ENCODE measurements around the gene APCDD1.
A peak's percentile ranks its signal among the peaks of the same experiment; 100 is the strongest.
"Not testable (repeated sequence)": the region's sequence is repeated elsewhere in the genome, so short reads cannot be mapped to it uniquely, and the experiment has no call there.

Gene APCDD1

DNA sequence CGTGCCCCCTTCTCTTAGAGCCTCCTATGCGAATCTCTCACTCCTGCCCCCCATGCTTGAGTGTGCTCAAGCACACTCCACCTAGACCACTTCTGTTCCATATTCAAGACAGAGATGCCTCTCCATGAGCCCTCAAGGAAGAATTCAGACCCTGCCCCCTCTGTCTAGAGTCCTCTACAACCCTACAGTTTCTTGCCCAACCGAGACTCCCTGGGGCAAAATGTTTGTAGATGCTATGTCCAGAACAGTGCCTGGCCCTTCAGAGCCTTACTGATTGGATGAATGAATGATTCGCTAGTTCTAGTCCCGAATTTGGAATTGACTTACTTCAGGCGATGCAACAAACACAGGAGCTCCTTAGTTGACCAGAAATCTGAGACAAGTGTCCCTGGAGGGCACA is 8.7 kb downstream of the APCDD1 start:
- DNase-seq (ENCODE audit: low spot score) = no peak

DNA sequence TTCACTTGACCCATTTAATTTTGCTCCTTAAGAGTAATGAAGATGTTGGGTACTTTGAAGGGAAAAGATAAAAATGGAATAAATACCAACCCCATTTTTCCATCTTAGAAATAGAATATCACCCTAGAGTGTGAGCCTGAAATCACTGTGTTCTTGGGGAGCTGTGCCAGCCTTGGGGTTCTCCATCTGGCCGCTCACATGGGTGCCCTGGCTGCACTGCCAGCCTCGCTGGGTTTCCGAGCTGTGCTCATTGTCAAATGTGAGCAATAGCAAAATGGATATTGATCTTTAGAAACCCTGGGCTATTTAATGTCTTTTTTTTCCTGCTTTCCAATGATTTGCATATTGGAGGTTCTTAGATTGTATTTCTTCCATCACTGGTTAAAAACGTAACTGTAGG is 9.3 kb downstream of the APCDD1 start:
- DNase-seq (ENCODE audit: low spot score) = no peak

DNA sequence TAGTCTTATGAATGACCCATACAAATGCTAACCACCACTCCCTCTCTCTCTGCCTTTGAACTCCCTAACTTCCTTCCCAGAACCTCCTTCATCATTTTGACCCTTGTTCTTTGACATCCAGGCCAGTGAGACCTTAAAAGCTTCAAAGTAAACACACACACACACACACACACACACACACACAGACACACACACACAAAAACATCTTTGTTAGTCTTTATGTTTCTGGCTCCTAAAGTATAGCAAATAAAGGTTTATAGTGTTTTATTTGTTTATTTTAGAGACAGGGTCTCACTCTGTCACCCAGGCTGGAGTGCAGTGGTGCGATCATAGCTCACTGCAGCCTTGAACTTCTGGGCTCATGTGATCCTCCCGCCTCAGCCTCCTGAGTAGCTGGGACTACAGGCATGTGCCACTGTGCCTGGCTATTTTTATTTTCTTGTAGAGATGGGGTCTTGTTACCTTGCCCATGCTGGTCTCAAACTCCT is 9.8 kb downstream of the APCDD1 start:
- not testable (repeated sequence) for DNase-seq (ENCODE audit: low spot score)

DNA sequence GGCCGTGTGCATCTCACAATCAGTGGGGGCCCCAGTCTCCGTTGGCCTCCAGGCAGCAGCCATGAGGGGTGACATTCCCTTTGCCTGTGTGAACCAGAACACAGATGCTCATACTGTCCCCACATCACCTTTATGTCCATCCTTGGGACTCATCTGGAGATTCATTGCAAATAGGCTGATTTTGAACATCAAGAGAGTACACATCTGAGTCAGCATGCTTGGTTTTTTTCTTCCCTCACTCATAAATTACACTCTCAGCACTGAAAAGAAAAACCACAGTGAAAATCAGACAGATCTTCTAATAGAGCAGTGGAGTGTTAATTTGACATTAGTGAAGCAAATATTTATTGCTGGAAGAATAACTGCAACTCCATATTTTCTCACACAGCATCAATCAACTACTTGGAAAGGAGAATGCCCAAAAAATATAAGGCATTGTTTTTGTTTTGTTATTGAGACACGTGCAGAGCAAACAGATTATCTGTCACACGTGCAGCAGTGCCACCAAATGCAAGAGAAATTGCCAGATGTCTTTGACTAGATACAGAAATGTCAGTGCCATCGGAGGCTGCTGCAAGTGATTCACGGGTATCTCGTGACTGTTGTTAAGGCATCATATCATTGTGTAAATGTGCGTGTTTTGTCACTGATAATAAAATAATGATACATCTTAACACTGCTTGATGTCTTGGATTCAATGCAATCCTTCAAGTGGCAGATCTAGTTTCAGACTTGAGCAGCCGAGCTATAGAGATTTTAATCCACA is 10.9 kb downstream of the APCDD1 start:
- DNase-seq (ENCODE audit: low spot score) = no peak

DNA sequence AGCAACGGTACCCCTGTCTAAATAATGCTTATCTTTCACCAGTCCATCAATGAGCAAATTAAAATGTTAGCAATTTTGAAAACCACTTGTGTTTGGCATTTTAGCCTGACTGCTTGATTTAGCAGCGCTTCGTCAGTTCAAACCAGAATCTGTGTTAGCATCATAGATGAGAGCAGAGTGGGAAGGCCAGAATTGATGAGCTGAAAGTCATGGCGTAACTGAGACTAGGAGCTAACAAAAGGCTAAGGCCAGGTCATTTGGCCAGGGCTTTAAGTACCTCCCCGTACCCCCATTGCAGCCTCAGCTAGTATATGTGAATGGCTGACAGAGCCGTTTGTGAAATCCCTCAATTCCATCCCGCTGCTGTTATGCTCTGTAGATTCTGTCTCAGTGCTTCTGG is 16.0 kb downstream of the APCDD1 start:
- no peak for DNase-seq (ENCODE audit: low spot score)

DNA sequence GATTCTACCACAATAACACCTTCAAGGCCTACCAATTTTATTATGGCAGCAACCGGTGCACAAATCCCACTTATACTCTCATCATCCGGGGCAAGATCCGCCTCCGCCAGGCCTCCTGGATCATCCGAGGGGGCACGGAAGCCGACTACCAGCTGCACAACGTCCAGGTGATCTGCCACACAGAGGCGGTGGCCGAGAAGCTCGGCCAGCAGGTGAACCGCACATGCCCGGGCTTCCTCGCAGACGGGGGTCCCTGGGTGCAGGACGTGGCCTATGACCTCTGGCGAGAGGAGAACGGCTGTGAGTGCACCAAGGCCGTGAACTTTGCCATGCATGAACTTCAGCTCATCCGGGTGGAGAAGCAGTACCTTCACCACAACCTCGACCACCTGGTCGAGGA is 17.1 kb downstream of the APCDD1 start:
- no peak for DNase-seq (ENCODE audit: low spot score)

DNA sequence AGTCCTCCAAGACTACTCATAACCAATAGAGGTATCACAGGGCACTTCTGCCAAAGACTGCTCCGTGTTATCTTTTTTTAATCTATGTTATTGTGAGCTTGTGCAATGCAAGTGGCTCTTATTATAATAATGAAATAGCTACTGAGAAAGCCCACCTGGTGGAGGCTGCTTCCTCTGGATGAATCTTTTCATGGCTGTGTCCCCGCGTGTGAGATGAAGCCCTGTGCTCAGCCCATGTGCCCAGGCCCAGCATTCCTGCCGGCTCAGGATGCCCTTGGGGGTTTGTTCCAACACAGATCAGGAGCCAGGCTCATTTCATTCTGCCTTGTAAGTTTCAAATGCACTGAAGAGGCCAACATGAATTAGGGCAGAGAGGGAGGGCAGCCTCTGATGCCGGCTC is 18.7 kb downstream of the APCDD1 start:
- DNase-seq (ENCODE audit: low spot score) = no peak

DNA sequence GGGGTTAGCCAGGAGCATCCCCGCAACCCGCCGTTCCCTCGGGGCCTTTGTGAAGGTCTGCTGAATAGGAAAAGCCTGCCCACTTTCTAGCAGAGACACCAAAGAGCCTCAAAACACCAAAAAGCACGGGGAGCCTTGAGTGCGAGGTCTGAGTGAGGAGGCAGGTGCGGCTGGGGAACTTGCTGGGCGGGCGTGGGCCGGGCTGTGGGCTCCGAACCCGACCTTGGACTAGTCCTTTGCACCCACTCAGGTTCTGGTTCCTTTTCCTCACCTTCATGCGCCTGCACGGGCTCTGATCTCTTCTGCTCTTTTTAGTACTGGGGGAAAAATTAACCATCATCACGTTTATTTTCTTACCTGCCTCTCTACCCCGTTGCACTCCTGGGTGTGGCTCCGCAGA is 19.9 kb downstream of the APCDD1 start:
- DNase-seq (ENCODE audit: low spot score) = no peak

DNA sequence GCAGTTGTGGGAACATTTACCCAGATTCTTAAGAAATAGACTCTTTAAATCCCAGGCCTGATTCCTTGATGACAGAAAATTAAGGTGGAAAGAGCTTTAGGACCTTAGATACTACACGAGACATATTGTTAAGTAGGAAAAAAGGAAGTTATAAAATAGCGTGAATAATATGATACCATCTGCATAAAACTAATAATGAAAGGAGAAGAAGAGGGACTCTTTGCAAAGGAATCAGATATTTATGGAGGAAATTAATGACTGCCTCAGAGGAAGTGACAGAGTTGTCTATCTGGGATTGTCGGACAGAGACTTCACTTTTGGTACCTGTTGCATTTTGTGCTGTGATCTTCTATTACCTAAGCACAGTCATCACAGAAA is 20.8 kb downstream of the APCDD1 start:
- no peak for DNase-seq (ENCODE audit: low spot score)

DNA sequence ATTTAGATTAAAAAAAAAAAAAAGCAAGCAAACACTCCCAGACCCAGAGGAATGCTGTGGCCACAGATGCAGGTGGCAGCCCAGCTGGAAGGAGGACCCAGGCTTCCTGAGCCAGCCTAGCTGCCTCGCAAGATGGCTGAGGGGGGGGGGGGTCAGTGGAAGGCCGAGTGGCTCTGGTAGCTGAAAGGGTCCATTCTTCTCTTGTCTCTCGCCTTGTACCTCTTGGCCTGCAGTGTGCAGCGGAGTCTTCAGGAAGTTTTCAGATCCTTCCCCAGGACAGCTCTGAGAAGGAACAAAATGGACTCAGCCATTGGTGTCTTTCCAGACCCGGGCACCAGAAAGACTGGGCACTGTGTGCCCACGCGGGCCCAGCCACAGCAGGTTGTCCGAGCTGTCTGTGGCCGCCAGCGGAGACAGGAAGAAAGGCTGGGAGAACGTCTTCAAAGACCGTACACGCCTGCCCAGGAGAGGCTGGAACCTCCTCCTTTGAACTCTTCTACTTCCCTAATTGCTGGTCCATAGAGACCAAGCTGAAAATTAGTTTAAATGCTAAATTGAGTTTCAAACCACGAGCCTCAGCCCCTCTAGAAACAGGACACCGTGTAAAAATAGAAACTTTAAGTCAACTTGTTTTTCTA is 21.3 kb downstream of the APCDD1 start:
- DNase-seq (ENCODE audit: low spot score) = no peak

DNA sequence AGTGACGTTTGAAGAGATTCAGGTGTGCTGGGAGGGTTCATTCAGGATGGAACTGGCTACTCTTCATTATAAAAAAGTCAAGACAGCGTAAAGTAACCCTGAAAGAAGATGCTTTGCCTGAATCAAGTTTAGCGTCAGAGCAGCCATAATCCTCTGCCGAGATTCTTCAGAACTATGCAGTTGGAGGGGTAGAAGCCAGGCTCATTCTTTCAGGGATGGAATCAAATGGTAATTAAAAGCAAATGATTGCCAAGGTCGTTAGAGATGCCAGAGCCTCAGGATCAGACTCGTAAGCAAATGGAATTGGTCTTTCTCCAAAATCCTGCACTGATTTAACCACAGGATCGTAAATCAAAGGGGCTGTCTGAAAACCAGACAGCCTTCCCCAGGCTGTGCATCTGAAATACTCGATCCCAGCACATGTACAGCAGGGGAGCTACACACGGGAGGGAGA is 21.9 kb downstream of the APCDD1 start:
- DNase-seq (ENCODE audit: low spot score) = no peak

DNA sequence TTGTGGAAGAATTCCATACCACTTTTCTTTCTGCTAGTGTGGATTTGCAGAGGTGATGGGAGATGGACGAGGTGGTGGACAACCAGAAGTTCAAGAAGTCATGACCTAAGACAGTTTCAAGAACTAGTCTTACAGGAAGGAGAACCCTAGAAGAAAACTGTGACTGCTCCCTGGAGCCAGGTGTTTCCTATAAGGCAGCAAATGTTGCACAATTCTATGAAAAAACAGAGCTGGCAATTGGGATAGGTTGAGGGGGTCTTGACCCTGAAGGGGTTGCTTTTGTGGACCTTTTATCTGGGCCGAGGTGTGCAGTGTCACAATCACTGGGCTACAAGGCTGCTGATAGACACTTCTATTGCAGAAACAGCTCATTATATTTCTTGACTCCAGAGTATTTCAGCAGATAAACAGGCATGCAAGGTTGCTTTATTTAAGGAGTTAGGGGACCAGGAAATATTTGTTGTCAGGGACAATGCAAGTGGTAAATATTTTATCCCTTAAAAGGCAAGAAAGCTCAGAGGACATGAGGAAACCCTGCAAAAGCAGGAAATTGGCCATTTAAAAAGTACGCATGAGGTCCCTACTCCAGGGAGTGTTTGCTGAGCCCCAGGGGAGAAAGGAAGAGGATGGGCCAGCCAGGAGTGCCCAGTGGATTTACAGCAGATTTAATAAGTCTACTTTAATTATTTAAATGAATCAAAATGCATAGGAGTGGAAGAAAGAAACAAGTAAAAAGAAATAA is 22.9 kb downstream of the APCDD1 start:
- no peak for DNase-seq (ENCODE audit: low spot score)

DNA sequence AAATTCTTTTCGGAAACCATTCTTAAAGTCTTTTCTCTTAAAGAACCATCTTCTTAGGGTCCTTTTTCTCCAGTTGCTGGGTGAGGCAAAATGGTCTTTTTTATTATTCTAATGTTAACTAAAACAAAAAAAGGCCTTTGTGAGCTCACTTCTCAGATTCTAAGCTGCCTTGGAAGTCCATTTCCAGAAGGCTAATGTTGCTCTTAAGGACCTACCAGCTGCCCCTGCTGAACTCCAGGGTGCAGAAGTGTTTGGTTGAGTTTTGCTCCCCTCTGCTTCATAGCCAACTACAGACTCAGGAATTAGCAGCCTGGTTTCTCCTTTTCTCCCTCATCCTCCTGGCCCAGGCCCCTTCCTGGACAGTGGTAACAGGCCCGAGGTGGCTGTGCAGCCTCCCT is 23.4 kb downstream of the APCDD1 start:
- DNase-seq (ENCODE audit: low spot score) = no peak

DNA sequence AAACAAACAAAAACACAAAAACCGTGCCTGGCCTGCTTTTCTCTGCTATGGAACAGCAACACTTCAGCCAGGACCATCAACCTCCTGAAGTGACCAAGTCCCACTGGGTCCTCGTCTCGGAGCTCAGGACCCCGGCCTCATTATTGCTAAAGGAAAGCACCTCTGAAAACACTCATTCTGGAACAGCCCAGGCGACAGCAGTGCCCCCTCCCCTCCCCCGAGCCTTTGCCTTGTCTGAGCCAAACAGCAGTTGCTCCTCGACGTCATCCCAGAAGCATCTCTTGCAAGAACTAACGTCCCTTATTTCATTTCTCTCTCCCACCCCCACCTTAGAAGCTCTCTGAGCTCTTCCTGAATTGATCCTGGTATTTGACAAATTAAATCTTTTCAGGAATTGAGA is 27.4 kb downstream of the APCDD1 start:
- peak; percentile 27 for DNase-seq (ENCODE audit: low spot score)

DNA sequence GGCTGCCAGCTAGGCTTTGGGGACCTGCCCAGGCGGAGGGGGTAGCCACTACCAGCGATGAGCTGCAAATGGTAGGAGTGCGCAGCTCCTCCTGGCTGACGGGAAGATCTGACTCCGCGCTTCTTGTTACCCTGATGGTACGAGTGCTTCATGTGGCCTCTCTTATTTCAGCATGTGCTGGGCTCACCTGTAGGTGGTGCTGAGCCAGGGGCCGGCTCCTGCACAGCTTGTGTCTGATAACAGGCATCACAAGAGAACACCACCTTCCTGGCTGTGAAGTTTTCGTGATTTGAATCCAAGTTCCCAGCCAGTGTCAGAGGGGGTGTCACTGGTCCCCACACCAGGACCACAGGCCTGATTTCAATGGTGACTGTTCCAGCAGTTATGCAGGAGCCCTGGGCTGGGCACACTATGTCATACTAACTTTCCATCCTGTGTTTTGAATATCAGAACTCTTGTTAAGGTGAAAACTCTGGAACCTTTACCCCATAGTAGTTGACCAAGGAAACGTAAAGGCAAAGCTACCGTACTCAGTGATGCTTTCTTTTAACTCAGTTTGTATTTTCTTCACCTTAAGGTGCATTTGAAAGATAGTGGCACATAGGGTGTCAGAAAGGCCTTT is 28.0 kb downstream of the APCDD1 start:
- DNase-seq (ENCODE audit: low spot score) = peak; percentile 19

DNA sequence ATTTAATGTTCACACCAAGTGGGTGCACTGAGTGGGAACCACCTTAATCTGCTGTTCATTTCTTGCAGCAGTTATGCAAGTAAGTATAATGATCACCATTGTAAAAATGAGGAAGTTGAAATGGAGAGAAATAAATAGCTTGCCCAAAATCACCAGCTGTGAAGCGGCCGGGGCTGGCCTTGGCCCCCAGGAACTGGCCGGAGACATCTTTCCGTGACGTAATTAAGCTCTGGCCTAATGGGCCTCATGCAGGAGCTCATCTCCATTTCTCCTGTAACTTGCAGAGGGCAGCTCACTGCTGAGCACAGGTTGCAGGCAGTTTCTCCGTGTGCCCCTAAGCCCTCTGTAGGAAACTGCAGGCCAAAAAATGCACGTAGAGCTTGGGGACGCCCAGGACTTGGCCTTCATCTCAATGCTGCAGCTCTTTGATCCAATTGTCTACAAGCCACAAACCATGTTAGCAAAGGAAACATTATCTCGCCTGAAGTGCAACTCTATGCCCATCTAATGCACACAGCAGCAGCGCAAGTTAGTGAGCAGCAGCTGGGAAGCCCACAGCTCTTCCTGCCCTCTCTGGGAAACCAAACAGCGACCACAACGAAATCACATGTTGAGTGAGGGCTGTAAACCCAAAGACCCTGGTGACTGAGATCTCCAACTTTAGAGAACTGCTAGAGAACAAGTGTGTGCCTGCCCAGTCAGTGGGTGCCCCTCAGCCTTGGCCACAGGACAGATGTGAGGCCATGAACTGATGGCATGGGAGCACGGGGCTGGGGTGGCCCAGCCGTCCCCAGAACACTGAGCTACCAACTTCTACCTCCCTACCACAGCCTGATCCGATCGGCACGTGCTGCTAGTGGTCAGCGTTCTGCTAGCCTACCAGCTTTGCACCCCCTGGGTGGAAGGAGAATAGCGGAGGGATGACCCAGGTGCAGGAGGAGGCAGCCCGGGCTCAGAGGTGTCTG is 28.8 kb downstream of the APCDD1 start:
- no peak for DNase-seq (ENCODE audit: low spot score)

DNA sequence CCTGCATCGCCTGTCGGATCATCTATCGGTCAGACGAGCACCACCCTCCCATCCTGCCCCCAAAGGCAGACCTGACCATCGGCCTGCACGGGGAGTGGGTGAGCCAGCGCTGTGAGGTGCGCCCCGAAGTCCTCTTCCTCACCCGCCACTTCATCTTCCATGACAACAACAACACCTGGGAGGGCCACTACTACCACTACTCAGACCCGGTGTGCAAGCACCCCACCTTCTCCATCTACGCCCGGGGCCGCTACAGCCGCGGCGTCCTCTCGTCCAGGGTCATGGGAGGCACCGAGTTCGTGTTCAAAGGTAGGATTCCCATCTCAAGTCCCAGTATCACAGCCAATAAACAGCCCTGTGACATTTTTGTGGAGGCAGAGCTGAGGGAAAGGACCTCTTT is 31.0 kb downstream of the APCDD1 start:
- no peak for DNase-seq (ENCODE audit: low spot score)

DNA sequence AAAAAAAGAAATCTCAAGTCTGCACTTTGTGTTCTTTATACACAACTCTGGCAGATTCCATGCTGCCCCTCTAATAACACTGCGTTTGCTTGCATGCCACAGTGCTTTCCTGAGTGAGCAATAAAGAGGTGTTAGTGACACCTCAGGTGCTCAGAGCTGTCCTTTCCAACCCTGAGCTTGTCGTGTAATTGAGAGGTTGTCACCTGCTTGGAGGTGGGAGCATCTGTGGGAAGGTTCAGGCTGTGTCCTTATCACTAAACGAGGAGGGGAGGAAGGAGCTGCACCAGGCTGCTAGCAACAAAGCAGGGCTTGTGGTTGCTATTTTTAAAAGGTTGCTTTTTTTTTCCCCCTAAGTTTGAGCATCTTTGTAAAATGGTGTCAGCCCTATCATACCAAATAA is 31.9 kb downstream of the APCDD1 start:
- DNase-seq (ENCODE audit: low spot score) = no peak

DNA sequence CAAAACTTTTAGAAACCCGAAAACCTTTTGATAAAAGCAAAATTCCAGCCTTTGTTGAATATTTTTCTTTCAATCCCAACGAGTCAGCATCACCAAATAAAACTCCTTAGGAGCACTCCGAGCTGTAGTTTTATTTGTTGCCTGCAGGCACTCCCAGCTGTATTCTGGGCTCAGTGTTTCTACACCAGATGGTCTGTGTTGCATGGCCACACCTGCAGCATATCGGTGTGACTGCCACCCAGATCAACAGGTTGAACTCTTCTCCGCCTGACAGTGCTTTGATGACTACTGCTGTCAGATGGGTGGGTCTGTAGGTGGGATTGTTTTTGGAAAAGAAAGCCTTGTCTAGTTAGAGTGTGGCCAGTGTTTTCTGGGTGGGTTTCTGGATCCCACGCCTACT is 32.7 kb downstream of the APCDD1 start:
- no peak for DNase-seq (ENCODE audit: low spot score)

DNA sequence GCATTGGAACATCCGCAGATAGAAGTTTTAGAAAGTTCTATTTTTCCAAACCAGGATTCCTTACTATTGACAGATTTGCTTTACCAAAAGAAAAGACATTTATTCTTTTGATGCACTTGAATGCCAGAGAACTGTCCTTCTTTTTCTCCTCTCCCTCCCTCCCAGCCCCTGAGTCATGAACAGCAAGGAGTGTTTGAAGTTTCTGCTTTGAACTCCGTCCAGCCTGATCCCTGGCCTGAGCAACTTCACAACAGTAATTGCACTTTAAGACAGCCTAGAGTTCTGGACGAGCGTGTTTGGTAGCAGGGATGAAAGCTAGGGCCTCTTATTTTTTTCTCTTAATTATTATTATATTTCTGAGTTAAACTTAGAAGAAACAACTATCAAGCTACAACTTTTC is 33.6 kb downstream of the APCDD1 start:
- DNase-seq (ENCODE audit: low spot score) = no peak

DNA sequence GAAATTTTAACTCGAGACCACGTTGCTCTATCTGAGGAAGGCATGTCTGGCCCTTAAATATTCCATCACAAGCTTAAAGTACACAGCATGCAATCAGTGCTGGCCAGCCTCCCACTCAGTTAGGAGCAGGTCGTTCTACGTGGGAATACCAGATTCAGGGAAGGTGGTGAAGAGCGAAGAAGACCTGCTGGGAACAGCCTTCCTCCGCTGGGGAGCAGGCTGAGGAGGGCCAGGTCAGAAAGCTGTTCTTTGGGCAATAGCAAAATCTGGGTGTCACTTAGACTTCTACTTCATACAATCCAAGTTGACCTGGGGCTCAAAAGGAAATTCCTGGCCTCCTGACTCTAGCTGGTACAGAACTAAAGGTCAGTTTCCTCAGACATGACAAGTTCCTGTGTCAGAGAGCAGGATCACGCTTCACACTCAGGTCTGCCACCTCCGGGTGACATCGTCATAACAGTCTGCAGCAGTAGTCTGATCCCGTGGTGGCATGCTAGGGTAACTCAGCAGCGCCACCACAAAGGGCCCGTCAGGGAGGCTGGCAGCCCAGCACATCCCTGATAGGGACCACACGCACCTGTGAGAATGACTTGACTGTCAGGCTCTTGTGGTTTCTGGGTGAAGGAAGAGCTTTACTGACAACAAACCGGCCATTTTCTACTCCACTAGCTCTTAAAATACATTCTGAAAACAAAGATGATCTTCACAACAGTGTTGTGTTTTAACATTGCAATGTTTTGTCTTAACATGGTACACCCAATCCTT is 36.1 kb downstream of the APCDD1 start:
- DNase-seq (ENCODE audit: low spot score) = peak; percentile 64

Data from iPS-NIHi11 (cell line).